Fibroblast of lung (primary cell): ENCODE results near the gene MYO1E.

ENCODE experiments used
- EZH2 ChIP-seq: IDR thresholded peaks from 2 replicates; pipeline ENCODE4 v1.5.1; 2012; ENCODE audit warnings: low read length, control low read depth, mild to moderate bottlenecking; ENCODE audit errors: missing control alignments
- TF ChIP-seq, protein P1 (sequence below), 2 donors: IDR thresholded peaks in 1 of 2; conservative IDR thresholded peaks in 1 of 2; 1 replicate in 1 of 2; 2 replicates in 1 of 2; pipeline ENCODE4 v1.5.1; 2011 to 2012; ENCODE audit warnings: low read length in 2 of 2, control low read depth in 1 of 2, inconsistent platforms in 1 of 2, low read depth in 1 of 2, mild to moderate bottlenecking in 1 of 2

DNA sequence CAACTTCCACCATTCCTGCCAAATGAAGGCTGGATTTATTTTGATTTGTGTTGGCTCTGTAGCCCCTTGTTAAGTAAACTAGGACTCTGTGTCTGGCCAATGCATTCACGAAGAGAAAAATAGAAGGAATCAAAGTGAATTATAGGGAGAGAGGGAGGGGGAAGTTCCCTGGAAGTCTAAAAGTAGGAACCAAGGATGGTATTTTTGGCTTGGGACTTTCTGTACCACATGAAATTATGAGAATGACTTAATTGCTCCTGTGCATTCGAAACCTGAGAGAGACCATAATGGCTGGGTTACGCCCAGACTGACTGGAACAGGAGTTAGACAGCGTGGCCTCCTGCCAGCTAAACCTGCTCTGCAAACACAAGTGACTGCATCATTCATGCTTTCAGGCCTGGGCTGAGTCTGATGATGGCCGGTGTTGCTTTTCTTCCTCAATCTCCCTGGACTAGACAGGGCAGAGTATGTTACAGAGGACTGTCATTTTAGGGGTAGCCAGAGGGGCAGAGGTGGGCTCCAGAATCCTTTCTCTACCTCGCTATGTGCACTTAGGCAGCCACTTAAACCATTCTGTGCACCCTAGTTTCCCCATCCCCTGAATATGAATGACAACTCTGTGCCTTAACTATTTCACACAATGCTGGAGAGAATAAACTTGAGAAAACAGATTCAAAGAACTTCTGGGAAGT lies 58.9 kb downstream of the MYO1E start:
- TF ChIP-seq, protein P1, sequence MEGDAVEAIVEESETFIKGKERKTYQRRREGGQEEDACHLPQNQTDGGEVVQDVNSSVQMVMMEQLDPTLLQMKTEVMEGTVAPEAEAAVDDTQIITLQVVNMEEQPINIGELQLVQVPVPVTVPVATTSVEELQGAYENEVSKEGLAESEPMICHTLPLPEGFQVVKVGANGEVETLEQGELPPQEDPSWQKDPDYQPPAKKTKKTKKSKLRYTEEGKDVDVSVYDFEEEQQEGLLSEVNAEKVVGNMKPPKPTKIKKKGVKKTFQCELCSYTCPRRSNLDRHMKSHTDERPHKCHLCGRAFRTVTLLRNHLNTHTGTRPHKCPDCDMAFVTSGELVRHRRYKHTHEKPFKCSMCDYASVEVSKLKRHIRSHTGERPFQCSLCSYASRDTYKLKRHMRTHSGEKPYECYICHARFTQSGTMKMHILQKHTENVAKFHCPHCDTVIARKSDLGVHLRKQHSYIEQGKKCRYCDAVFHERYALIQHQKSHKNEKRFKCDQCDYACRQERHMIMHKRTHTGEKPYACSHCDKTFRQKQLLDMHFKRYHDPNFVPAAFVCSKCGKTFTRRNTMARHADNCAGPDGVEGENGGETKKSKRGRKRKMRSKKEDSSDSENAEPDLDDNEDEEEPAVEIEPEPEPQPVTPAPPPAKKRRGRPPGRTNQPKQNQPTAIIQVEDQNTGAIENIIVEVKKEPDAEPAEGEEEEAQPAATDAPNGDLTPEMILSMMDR (conservative IDR thresholded peaks at IDR 0.05 in 1 of 2, IDR thresholded peaks at IDR 0.05 in 1 of 2; ENCODE audit: low read depth in 1 of 2, low read length in 2 of 2): no peak
- TF ChIP-seq EZH2: no peak
